Nephron (organoid): Measurements from ENCODE around the gene AP3B1.
"Not testable (repeated sequence)": the region's sequence is repeated elsewhere in the genome, so short reads cannot be mapped to it uniquely, and the experiment has no call there.

Source experiments
- H3K27ac Mint-ChIP-seq, 3 experiments: 2 replicates each; pipeline ENCODE4 v1.8.0; 2020; ENCODE audit warnings: mixed read lengths in 3 of 3, mild to moderate bottlenecking in 2 of 3, moderate library complexity in 1 of 3
- H3K27me3 Mint-ChIP-seq: 2 replicates; pipeline ENCODE4 v1.8.0; 2021; ENCODE audit warnings: low read depth, mild to moderate bottlenecking, moderate library complexity, mixed read lengths
- H3K36me3 Mint-ChIP-seq: 2 replicates; pipeline ENCODE4 v1.8.0; 2020; ENCODE audit warnings: low read depth, mixed read lengths
- H3K4me1 Mint-ChIP-seq: 2 replicates; pipeline ENCODE4 v1.8.0; 2020; ENCODE audit warnings: mixed read lengths
- H3K4me3 Mint-ChIP-seq, 3 experiments: 2 replicates each; pipeline ENCODE4 v1.8.0; 2020; ENCODE audit warnings: mild to moderate bottlenecking in 3 of 3, mixed read lengths in 3 of 3, moderate library complexity in 2 of 3
- H3K9me3 Mint-ChIP-seq: 2 replicates; pipeline ENCODE4 v1.8.0; 2020; ENCODE audit warnings: mixed read lengths
- CTCF ChIP-seq, 3 experiments: fragments of 200-600 bp; sonication (generic); IDR thresholded peaks; one replicate each; pipeline ENCODE4 v1.5.0; 2021; ENCODE audit warnings: antibody characterized with exemption in 3 of 3; ENCODE audit not compliant: unreplicated experiment in 3 of 3

Gene AP3B1

GRCh38 chr5:78056901-78057514, 237.5 kb downstream of the AP3B1 start:
- no peak for TF ChIP-seq CTCF (IDR thresholded peaks at IDR 0.05; ENCODE audit: unreplicated experiment in 3 of 3)
- H3K9me3 Mint-ChIP-seq: no peaks in the 10 kb centered on the region
- H3K4me1 Mint-ChIP-seq: no peaks in the 10 kb centered on the region
- no peak overlapping the region for H3K4me3 Mint-ChIP-seq
- H3K36me3 Mint-ChIP-seq: no peaks in the 10 kb centered on the region
- H3K27me3 Mint-ChIP-seq: no peaks in the 10 kb centered on the region
- no peak overlapping the region for H3K27ac Mint-ChIP-seq

- H3K4me3 Mint-ChIP-seq: no peak overlapping the region
- no peak overlapping the region for H3K27ac Mint-ChIP-seq
- H3K27me3 Mint-ChIP-seq: no peaks in the 10 kb centered on the region
- no peaks in the 10 kb centered on the region for H3K9me3 Mint-ChIP-seq
- TF ChIP-seq CTCF (IDR thresholded peaks at IDR 0.05; ENCODE audit: unreplicated experiment in 3 of 3): no peak
- no peaks in the 10 kb centered on the region for H3K36me3 Mint-ChIP-seq
- H3K4me1 Mint-ChIP-seq: no peaks in the 10 kb centered on the region
These were observed 238.4 kb downstream of the AP3B1 start for GRCh38 chr5:78056053-78056452.

- H3K27ac Mint-ChIP-seq: no peak overlapping the region
- no peak for TF ChIP-seq CTCF (IDR thresholded peaks at IDR 0.05; ENCODE audit: unreplicated experiment in 3 of 3)
- H3K9me3 Mint-ChIP-seq: no peaks in the 10 kb centered on the region
- H3K36me3 Mint-ChIP-seq: peaks cover 10% of the 10 kb centered on the region
- no peaks in the 10 kb centered on the region for H3K4me1 Mint-ChIP-seq
- H3K27me3 Mint-ChIP-seq: no peaks in the 10 kb centered on the region
- no peak overlapping the region for H3K4me3 Mint-ChIP-seq
These were observed 243.6 kb downstream of the AP3B1 start for GRCh38 chr5:78050888-78051287.

GRCh38 chr5:78046823-78047222, 247.7 kb downstream of the AP3B1 start:
- not testable (repeated sequence) for H3K9me3 Mint-ChIP-seq, H3K27me3 Mint-ChIP-seq, H3K27ac Mint-ChIP-seq, H3K4me3 Mint-ChIP-seq, H3K4me1 Mint-ChIP-seq
- H3K36me3 Mint-ChIP-seq: peaks cover 29% of the 10 kb centered on the region

GRCh38 chr5:78046006-78046405, 248.5 kb downstream of the AP3B1 start:
- Mint-ChIP-seq H3K36me3 (peaks cover 31% of the 10 kb centered on the region), H3K4me3 (no peak overlapping the region), H3K27ac (no peak overlapping the region), H3K4me1 (no peaks in the 10 kb centered on the region), H3K27me3 (no peaks in the 10 kb centered on the region), H3K9me3 (no peaks in the 10 kb centered on the region)
- TF ChIP-seq CTCF (IDR thresholded peaks at IDR 0.05; ENCODE audit: unreplicated experiment in 3 of 3): no peak

GRCh38 chr5:78041805-78042204, 252.7 kb downstream of the AP3B1 start:
- Mint-ChIP-seq H3K4me1 (no peaks in the 10 kb centered on the region), H3K27ac (no peak overlapping the region), H3K4me3 (no peak overlapping the region), H3K36me3 (peaks cover 41% of the 10 kb centered on the region), H3K27me3 (no peaks in the 10 kb centered on the region), H3K9me3 (no peaks in the 10 kb centered on the region)
- no peak for TF ChIP-seq CTCF (IDR thresholded peaks at IDR 0.05; ENCODE audit: unreplicated experiment in 3 of 3)
